GM12878 (cell line): Measurements from ENCODE around the gene DCLRE1C. TPM values are rescaled to one million over a fixed set of nuclear protein-coding genes. Genes with fewer than 3 reads are reported as not detected.

Source experiments
- ATAC-seq: fragments of 200-7000 bp; cut with Tn5 transposase; 3 replicates; pipeline ENCODE4 v1.9.1; 2020; ENCODE audit warnings: mild to moderate bottlenecking, moderate library complexity
- BruUV-seq: library from RNA; stranded (reverse); fragments of 400-500 nt; replicated peaks from 2 replicates; lab custom pipeline; 2021; lab: Mats Ljungman, UMichigan
- CTCF ChIA-PET: fragments of 300-600 bp; sonication (Branson Sonifier 250); formaldehyde crosslinking; extraction: SDS; loops from one replicate; lab custom pipeline; 2021; ENCODE audit warnings: inconsistent platforms; lab: Yijun Ruan, JAX
- POLR2A ChIA-PET: fragments of 350-600 bp; formaldehyde crosslinking; extraction: SDS; loops from one replicate; lab custom pipeline; 2021; ENCODE audit warnings: inconsistent platforms; lab: Charles Lee
- RAD21 ChIA-PET: fragments of 300-600 bp; sonication (Branson Sonifier 250); formaldehyde crosslinking; loops from one replicate; lab custom pipeline; 2023; ENCODE audit warnings: antibody characterized with exemption; ENCODE audit not compliant: unreplicated experiment; lab: Charles Lee
- SMC1A ChIA-PET: fragments of 300-600 bp; sonication (Branson Sonifier 250); formaldehyde crosslinking; loops from one replicate; lab custom pipeline; 2023; ENCODE audit not compliant: unreplicated experiment, uncharacterized antibody; lab: Charles Lee
- DNase-seq: peaks from one replicate; pipeline ENCODE4 v3.0.0-alpha.2; 2011; ENCODE audit warnings: low read depth, low spot score
- FAIRE-seq: peaks from 3 replicates; lab custom pipeline; 2011; peaks lifted over from hg19 to GRCh38; lab: Jason Lieb, UNC
- H2AFZ ChIP-seq: 2 replicates; pipeline ENCODE4 v1.6.0; 2011; ENCODE audit warnings: low read depth, low read length, control low read depth; ENCODE audit not compliant: control insufficient read depth
- H3K27ac ChIP-seq: 2 replicates; pipeline ENCODE4 v1.5.1; 2011; ENCODE audit warnings: control low read depth; ENCODE audit not compliant: control insufficient read depth, insufficient read depth
- H3K27me3 ChIP-seq, 2 experiments: replicated peaks in 1 of 2; 2 replicates each; pipeline versions ENCODE4 v1.6.0 to v1.6.1; 2011; ENCODE audit warnings: low read length in 1 of 2; ENCODE audit not compliant: control insufficient read depth in 2 of 2, insufficient read depth in 2 of 2
- H3K36me3 ChIP-seq, 2 experiments: 2 replicates each; pipeline ENCODE4 v1.5.1; 2011; ENCODE audit warnings: low read length in 1 of 2; ENCODE audit not compliant: control insufficient read depth in 2 of 2, insufficient read depth in 2 of 2
- H3K4me1 ChIP-seq: 2 replicates; pipeline ENCODE4 v1.6.1; 2011; ENCODE audit warnings: mild to moderate bottlenecking, low read length, moderate library complexity, mixed read lengths; ENCODE audit not compliant: control insufficient read depth, insufficient read depth
- H3K4me2 ChIP-seq: 2 replicates; pipeline ENCODE4 v1.6.0; 2011; ENCODE audit warnings: control low read depth; ENCODE audit not compliant: control insufficient read depth, insufficient read depth
- H3K4me3 ChIP-seq: fragments of 200-600 bp; sonication (generic); 2 replicates; pipeline ENCODE4 v1.5.1; 2016
- H3K79me2 ChIP-seq: 2 replicates; pipeline ENCODE4 v1.6.0; 2011; ENCODE audit warnings: low read length; ENCODE audit not compliant: control insufficient read depth, insufficient read depth
- H3K9ac ChIP-seq: 2 replicates; pipeline ENCODE4 v1.8.0; 2011; ENCODE audit warnings: low read length, control low read depth, mixed read lengths; ENCODE audit not compliant: control insufficient read depth, insufficient read depth
- H3K9me3 ChIP-seq: replicated peaks from 3 replicates; pipeline ENCODE4 v1.5.1; 2011; ENCODE audit warnings: mild to moderate bottlenecking, low read length; ENCODE audit not compliant: control insufficient read depth, insufficient read depth
- H4K20me1 ChIP-seq: 2 replicates; pipeline ENCODE4 v1.6.0; 2011; ENCODE audit not compliant: control insufficient read depth, insufficient read depth
- CBX5 ChIP-seq: sonication (generic); IDR thresholded peaks from 2 replicates; pipeline ENCODE4 v1.6.1; 2016; ENCODE audit warnings: low read depth, moderate library complexity, mild to moderate bottlenecking, inconsistent platforms
- CEBPB ChIP-seq, 2 experiments: fragments of 150-350 bp in 1 of 2; IDR thresholded peaks; 2 replicates each; pipeline ENCODE4 v1.6.1; 2012 to 2014; ENCODE audit warnings: low read depth in 2 of 2, low read length in 2 of 2, borderline replicate concordance in 1 of 2, inconsistent platforms in 1 of 2
- CHD1 ChIP-seq: IDR thresholded peaks from 2 replicates; pipeline ENCODE4 v1.6.1; 2012; ENCODE audit warnings: low read depth, low read length, improper control_type of control experiment
- E2F8 ChIP-seq: fragments of 450-650 bp; IDR thresholded peaks from 2 replicates; pipeline ENCODE4 v1.6.1; 2018; ENCODE audit warnings: mild to moderate bottlenecking, low read depth, moderate library complexity; ENCODE audit not compliant: partially characterized antibody
- KLF5 ChIP-seq: fragments of 450-650 bp; IDR thresholded peaks from 2 replicates; pipeline ENCODE4 v1.6.1; 2014; ENCODE audit warnings: mild to moderate bottlenecking; ENCODE audit not compliant: partially characterized antibody
- WGBS: methylation state at CpG from one replicate; pipeline ENCODE4 v1.1.6; 2016; ENCODE audit warnings: low lambda C conversion rate; ENCODE audit not compliant: insufficient replicate concordance, insufficient coverage; ENCODE audit errors: missing lambda C conversion rate; 5-methylcytosine and 5-hydroxymethylcytosine counted together
- in situ Hi-C: fragments of 300-500 bp; cut with MboI; formaldehyde crosslinking; loops from 9 replicates; pipeline ENCODE4 v1.14.3; 2018; ENCODE audit warnings: mixed read lengths
- intact Hi-C: fragments of 100-400 bp; cut with micrococcal nuclease; formaldehyde crosslinking; loops from one replicate; pipeline ENCODE4 v1.14.2; 2022; ENCODE audit not compliant: unreplicated experiment
- polyA plus RNA-seq, 11 experiments: library from polyadenylated mRNA; depleted of rRNA in 4 of 11; unstranded in 6 of 11; stranded (reverse) in 5 of 11; fragments of >200 nt; fragmentation: Nextera tagmentation in 4 of 11; fragmentation: Illumina TruSeq in 1 of 11; extraction: Ambion mirVana in 4 of 11; extraction: Trizol in 1 of 11; gene quantifications; 1 replicate in 1 of 11; 2 replicates in 10 of 11; pipeline versions ENCODE4 v1.2.1 to v1.2.3, GENCODE V29; 2011 to 2016; ENCODE audit warnings: inconsistent platforms in 2 of 11, missing spikeins in 2 of 11, low read depth in 1 of 11
- total RNA-seq, 4 experiments: library from RNA; depleted of rRNA in 3 of 4; stranded (reverse); fragments of >200 nt in 3 of 4; fragmentation: Illumina TruSeq in 1 of 4; extraction: Trizol in 1 of 4; gene quantifications; 2 replicates each; pipeline versions ENCODE4 v1.2.1 to v1.2.3, GENCODE V29; 2013 to 2021

DCLRE1C gene
- total and polyA plus RNA-seq, 10 of the 15 experiments (the other 5 are each of a cell fraction or from before 2014, with no cell fraction given): 15.7 to 43.4 (median 26.0) TPM

- Histone ChIP-seq H4K20me1 (peaks cover 4% of the 10 kb centered on the region; the same call in 1 of the 2 replicates), H3K27me3 (no peaks in the 10 kb centered on the region), H2AFZ (no peak overlapping the region), H3K27ac (no peak overlapping the region), H3K4me3 (no peak overlapping the region), H3K9ac (no peak overlapping the region), H3K4me2 (no peak overlapping the region), H3K79me2 (no peaks in the 10 kb centered on the region; the same call in 1 of the 2 replicates), H3K4me1 (peaks cover 22% of the 10 kb centered on the region), H3K36me3 (peaks cover 19 to 50% of the 10 kb centered on the region in 2 experiments), H3K9me3 (no peaks in the 10 kb centered on the region; the same call in 2 of the 3 replicates)
- intact Hi-C loops (no loop called here), in situ Hi-C loops (no loop called here)
- RAD21 ChIA-PET: no interaction called here
- SMC1A ChIA-PET: no interaction called here
- CTCF ChIA-PET: no interaction called here
- no peak for TF ChIP-seq CHD1
- no peak for TF ChIP-seq CEBPB (IDR thresholded peaks at IDR 0.05; ENCODE audit: borderline replicate concordance in 1 of 2, low read depth in 2 of 2, low read length in 2 of 2)
- TF ChIP-seq KLF5: no peak
- TF ChIP-seq CBX5: no peak
- TF ChIP-seq E2F8: no peak
- BruUV-seq: no TSS peak
- 95% methylated on average over 2 of the region's 2 CpGs for WGBS
- FAIRE-seq: no peak
- no peak for DNase-seq
- POLR2A ChIA-PET: interaction anchor here (0.7 kb wide), 1 partner anchor 24 kb away, joined by 9 read pairs; no protein-coding TSS in a partner anchor
- ATAC-seq: no peak
Measured at GRCh38 chr10:14925268-14925667, 28.6 kb downstream of the DCLRE1C start.
